Effector CD4-positive, alpha-beta T cell (primary cell): ENCODE measurements around the gene TSEN54.

ENCODE experiments used
- DNase-seq: peaks from one replicate; pipeline ENCODE4 v3.0.0-alpha.2; 2020

The TSEN54 gene

GRCh38 chr17:75488693-75489510 is 27.4 kb upstream of the TSEN54 start:
- no peak for DNase-seq

GRCh38 chr17:75489511-75489955 is 26.8 kb upstream of the TSEN54 start:
- no peak for DNase-seq

- DNase-seq = no peak
Measured at GRCh38 chr17:75490173-75490743, 26.1 kb upstream of the TSEN54 start.

GRCh38 chr17:75490953-75491649 is 25.2 kb upstream of the TSEN54 start:
- DNase-seq = no peak

- DNase-seq = no peak
Measured at GRCh38 chr17:75491680-75492079, 24.6 kb upstream of the TSEN54 start.

GRCh38 chr17:75492555-75493168 is 23.7 kb upstream of the TSEN54 start:
- no peak for DNase-seq

GRCh38 chr17:75493476-75494129 is 22.7 kb upstream of the TSEN54 start:
- DNase-seq = no peak

GRCh38 chr17:75494326-75494877 is 21.9 kb upstream of the TSEN54 start:
- DNase-seq = no peak

- DNase-seq = no peak
Measured at GRCh38 chr17:75496005-75496404, 20.3 kb upstream of the TSEN54 start.

- DNase-seq = no peak
Measured at GRCh38 chr17:75498039-75498725, 18.1 kb upstream of the TSEN54 start.

- DNase-seq = no peak
Measured at GRCh38 chr17:75498726-75499213, 17.6 kb upstream of the TSEN54 start.

- DNase-seq = no peak
Measured at GRCh38 chr17:75499313-75500022, 16.9 kb upstream of the TSEN54 start.

- no peak for DNase-seq
Measured at GRCh38 chr17:75500419-75501216, 15.7 kb upstream of the TSEN54 start.

- DNase-seq = no peak
Measured at GRCh38 chr17:75501378-75502071, 14.8 kb upstream of the TSEN54 start.

GRCh38 chr17:75502072-75502720 is 14.1 kb upstream of the TSEN54 start:
- no peak for DNase-seq

GRCh38 chr17:75502721-75503329 is 13.5 kb upstream of the TSEN54 start:
- no peak for DNase-seq

- DNase-seq = no peak
Measured at GRCh38 chr17:75503337-75503950, 12.9 kb upstream of the TSEN54 start.

GRCh38 chr17:75503976-75504346 is 12.4 kb upstream of the TSEN54 start:
- DNase-seq = no peak
